Duodenal mucosa (tissue), 2 donors: Measurements from ENCODE around the gene C1QB.

Experiments used
- H3K27ac ChIP-seq: one replicate; pipeline ENCODE4 v1.7.0; 2013; ENCODE audit warnings: low read depth, low read length
- H3K27me3 ChIP-seq, 2 donors: one replicate each; pipeline ENCODE4 v1.7.0; 2013; ENCODE audit warnings: low read length in 2 of 2, control low read depth in 1 of 2; ENCODE audit not compliant: insufficient read depth in 2 of 2, control insufficient read depth in 1 of 2
- H3K36me3 ChIP-seq, 2 donors: one replicate each; pipeline ENCODE4 v1.7.0; 2013; ENCODE audit warnings: low read length in 2 of 2, control low read depth in 1 of 2; ENCODE audit not compliant: insufficient read depth in 2 of 2, control insufficient read depth in 1 of 2
- H3K4me1 ChIP-seq, 2 donors: one replicate each; pipeline ENCODE4 v1.7.0; 2013; ENCODE audit warnings: low read length in 2 of 2, control low read depth in 1 of 2; ENCODE audit not compliant: insufficient read depth in 2 of 2, control insufficient read depth in 1 of 2
- H3K4me3 ChIP-seq, 2 donors: one replicate each; pipeline ENCODE4 v1.7.0; 2013; ENCODE audit warnings: low read length in 2 of 2, low read depth in 1 of 2
- H3K9ac ChIP-seq, 2 donors: one replicate each; pipeline ENCODE4 v1.7.0; 2013; ENCODE audit warnings: low read length in 2 of 2, low read depth in 1 of 2
- H3K9me3 ChIP-seq, 2 donors: one replicate each; pipeline ENCODE4 v1.7.0; 2013; ENCODE audit warnings: low read length in 2 of 2, control low read depth in 1 of 2; ENCODE audit not compliant: control insufficient read depth in 1 of 2

Gene C1QB, protein sequence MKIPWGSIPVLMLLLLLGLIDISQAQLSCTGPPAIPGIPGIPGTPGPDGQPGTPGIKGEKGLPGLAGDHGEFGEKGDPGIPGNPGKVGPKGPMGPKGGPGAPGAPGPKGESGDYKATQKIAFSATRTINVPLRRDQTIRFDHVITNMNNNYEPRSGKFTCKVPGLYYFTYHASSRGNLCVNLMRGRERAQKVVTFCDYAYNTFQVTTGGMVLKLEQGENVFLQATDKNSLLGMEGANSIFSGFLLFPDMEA

DNA sequence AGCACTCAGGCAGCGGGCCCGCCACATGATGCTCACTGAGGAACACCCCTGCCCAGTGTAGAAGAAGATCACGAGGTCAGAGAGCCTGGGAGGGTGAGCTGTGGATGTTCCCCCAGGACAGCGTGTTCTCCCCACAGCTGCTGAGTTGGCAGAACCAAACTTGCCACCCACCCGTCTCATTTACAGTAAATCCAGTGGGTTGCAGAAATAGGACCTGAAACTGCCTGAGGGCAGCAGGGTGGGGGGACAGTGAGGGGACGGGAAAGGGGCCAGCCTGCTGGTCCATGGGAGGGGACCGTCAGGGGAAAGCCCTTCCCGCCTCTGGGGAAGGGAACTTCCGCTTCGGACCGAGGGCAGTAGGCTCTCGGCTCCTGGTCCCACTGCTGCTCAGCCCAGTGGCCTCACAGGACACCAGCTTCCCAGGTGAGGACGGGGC, at the start of gene C1QB:
Gene C1QB, plus strand, starts transcription at position 356 of the 436 bp plus-strand sequence. CDS start 6,227 bp downstream, outside the sequence.
- Histone ChIP-seq H3K4me1 (no peaks in the 10 kb centered on the region), H3K4me3 (peak within 1 kb of the TSS; percentile 30 to 32), H3K27ac (no peak within 1 kb of the TSS), H3K9me3 (no peaks in the 10 kb centered on the region), H3K36me3 (no peaks in the 10 kb centered on the region), H3K27me3 (peaks cover 0 to 18% of the 10 kb centered on the region in 2 donors), H3K9ac (peak within 1 kb of the TSS in 1 of 2 donors; percentile 23)

DNA sequence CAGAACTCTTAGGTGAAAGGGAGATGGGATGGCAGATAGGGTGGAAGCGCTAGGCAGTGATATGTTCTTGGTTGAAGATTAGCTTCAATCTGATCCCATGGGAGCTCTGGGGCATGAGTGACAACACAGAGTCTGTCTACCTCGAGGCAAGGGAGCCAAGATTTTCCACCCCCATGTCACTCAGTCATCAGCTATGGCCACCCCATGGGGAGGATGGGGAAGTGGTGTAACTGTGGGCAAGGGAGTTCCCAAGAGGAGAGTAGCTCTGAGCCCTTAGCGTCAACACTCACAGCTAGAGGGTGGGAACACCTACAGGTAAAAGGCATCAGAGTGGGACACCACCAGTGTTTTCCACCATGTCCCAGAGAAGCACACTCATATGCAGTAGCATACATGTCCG, 46.9 kb upstream of the C1QB start:
- no peaks in the 10 kb centered on the region for H3K36me3 ChIP-seq
- H3K27me3 ChIP-seq, result peaks cover 8 to 13% of the 10 kb centered on the region in 2 donors
- no peaks in the 10 kb centered on the region for H3K9me3 ChIP-seq
- H3K4me1 ChIP-seq, result no peaks in the 10 kb centered on the region
- no peak overlapping the region for H3K27ac ChIP-seq
- H3K9ac ChIP-seq, result no peak overlapping the region
- H3K4me3 ChIP-seq, result no peak overlapping the region

DNA sequence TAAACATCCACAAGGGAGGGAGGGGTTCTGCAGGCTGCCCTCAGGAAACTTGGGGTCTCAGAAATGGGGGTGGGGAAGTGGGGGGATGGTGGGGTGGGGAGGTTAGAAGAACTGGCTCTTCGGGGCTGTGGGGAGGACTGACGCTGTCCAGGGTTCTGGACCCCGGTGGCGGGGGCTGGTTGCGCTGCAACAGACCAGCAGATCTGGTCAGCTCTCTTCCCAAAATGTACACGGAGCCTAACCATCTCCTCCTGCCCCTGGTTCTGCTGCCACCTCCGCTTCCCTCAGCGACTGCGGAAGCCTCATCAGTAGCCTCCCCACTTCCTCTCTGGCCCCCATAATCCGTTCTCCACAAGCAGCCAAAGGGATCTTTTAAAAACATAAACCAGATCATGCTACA, 45.9 kb upstream of the C1QB start:
- Histone ChIP-seq H3K36me3 (no peaks in the 10 kb centered on the region), H3K4me3 (no peak overlapping the region), H3K9ac (no peak overlapping the region), H3K27me3 (peaks cover 8 to 13% of the 10 kb centered on the region in 2 donors), H3K9me3 (no peaks in the 10 kb centered on the region), H3K4me1 (no peaks in the 10 kb centered on the region), H3K27ac (no peak overlapping the region)

DNA sequence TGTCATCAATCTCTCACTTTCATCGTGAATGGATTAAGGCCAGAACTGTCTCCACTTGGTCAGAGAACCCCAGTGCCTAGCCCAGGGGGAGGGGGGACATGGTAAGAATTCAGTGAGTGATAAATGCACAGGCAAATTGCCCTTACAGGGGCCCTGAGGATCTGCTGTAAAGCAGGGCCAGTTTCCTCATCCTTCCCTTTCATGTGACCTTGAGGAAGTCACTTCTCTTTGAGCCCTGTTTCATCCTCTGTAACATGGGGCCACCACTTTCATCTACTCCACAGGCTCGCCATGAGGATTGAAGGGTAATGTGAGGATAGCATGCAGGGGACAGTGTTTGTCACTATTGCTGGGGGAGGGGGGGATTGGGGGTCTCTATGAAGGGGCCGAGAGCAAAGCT, 44.7 kb upstream of the C1QB start:
- H3K4me3 ChIP-seq, result no peak overlapping the region
- H3K4me1 ChIP-seq, result no peaks in the 10 kb centered on the region
- no peak overlapping the region for H3K9ac ChIP-seq
- H3K27ac ChIP-seq, result no peak overlapping the region
- no peaks in the 10 kb centered on the region for H3K9me3 ChIP-seq
- H3K27me3 ChIP-seq, result peaks cover 8 to 13% of the 10 kb centered on the region in 2 donors
- H3K36me3 ChIP-seq, result no peaks in the 10 kb centered on the region

DNA sequence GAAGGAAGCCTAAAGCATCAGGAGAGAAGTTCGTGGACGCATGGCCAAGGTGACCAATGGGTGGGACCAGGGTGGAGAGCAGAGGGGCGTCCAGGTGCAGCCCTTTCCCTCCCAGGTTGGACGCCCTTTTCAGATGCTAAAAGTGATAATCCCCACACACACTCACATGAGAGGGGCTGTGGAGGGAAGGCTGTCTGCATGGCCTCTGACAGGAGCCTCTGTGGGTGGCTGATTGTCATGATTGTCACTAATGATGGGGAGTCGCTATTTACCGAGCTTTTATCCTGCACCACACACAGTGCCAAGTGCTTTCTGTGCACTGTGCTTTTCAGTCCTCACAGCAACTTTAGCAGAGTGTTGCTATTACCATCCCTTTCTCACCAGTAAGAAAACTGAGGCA, 43.7 kb upstream of the C1QB start:
- Histone ChIP-seq H3K27me3 (peaks cover 5 to 8% of the 10 kb centered on the region in 2 donors), H3K4me3 (no peak overlapping the region), H3K27ac (no peak overlapping the region)

DNA sequence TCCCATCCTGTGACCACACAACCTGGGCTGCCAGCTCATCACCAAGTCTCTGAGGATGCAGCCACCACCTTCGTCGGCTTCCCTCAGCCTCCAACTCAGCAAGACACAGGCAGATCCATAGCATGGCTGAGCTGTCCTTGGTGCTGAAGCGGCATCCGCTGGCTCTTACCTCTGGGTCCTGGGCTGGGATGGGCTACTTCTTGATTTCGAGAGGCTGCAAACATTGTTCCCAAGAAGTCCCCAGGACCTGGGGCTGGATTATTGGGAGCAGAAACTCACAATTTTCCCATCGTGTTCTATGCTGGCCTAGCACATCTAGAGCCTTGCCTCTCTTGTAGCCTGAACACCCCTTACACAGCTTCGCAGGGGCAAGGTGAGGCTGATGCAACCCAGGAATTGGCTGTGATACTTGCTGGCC, 41.5 kb upstream of the C1QB start:
- no peak overlapping the region for H3K27ac ChIP-seq
- H3K36me3 ChIP-seq, result no peaks in the 10 kb centered on the region
- H3K4me1 ChIP-seq, result no peaks in the 10 kb centered on the region
- H3K27me3 ChIP-seq, result peaks cover 8 to 15% of the 10 kb centered on the region in 2 donors
- H3K9me3 ChIP-seq, result no peaks in the 10 kb centered on the region
- no peak overlapping the region for H3K4me3 ChIP-seq
- H3K9ac ChIP-seq, result no peak overlapping the region

More for the DNA sequence above, 43.7 kb upstream of the C1QB start:
- H3K4me1 ChIP-seq, result no peaks in the 10 kb centered on the region
- no peaks in the 10 kb centered on the region for H3K9me3 ChIP-seq
- H3K9ac ChIP-seq, result no peak overlapping the region
- H3K36me3 ChIP-seq, result no peaks in the 10 kb centered on the region

DNA sequence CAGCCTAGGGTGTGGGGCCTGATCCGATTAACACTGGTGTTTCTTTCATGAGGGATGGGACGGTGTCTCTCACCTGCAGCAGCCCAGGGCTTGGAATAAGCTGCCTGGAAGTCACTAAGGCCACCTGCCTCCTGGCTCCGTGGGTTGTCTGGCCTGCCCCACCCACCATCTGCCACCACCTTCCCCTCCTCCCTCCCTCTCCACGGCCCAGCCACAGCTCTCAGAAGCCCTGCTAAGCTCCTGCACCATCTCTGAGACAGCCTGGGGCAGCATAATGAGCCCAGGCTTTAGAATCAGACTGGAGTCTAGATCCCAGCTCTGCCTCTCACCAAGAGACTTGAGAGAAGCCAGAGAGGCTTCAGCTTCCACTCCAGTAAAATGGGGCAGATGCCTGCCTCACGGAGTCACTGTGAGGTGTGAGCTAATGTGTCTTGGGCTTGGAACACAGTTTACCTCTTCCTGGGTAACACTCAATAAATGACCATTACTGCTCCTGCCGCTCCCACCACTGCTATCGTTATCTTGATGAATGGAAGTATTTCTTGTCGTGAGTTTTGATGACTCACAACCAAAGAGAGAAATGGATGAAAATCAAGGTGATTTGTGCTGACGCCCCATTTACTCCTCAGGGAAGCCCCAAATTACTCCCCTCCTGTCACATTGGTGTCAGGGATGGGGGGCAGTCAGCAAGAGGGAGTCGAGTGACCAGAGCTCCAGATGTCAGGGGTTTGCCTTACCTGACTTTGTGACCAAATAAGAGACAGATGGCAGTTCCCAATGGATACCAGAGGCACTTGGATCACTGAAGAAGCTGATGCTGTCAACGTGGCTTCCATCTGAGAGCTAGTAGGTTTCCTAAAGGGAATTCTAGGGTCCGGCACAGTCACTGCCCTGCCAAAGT, 40.1 kb upstream of the C1QB start:
- Histone ChIP-seq H3K4me1 (no peaks in the 10 kb centered on the region), H3K9ac (no peak overlapping the region), H3K27me3 (peaks cover 16 to 25% of the 10 kb centered on the region in 2 donors), H3K36me3 (no peaks in the 10 kb centered on the region), H3K27ac (no peak overlapping the region), H3K9me3 (no peaks in the 10 kb centered on the region), H3K4me3 (no peak overlapping the region)

DNA sequence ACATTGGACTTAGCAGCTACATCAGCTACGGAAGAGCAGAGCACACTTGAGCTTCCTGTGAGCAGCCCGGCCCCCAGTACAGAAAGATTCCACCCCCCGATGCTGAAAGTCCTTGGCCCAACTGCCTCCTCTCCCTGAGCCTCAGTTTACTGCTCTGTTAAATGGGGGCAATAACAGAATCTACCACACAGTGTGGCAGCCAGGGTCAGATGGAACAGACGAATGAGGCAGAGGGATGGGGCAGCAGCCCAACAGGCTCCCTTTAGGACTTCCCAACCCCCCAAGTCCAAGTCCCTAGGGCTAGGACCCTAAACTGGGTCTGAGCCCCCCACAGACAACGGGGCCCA, 39.5 kb upstream of the C1QB start:
- no peak overlapping the region for H3K4me3 ChIP-seq
- H3K4me1 ChIP-seq, result no peaks in the 10 kb centered on the region
- H3K36me3 ChIP-seq, result no peaks in the 10 kb centered on the region
- peaks cover 16 to 29% of the 10 kb centered on the region in 2 donors for H3K27me3 ChIP-seq
- no peak overlapping the region for H3K27ac ChIP-seq
- H3K9me3 ChIP-seq, result no peaks in the 10 kb centered on the region
- no peak overlapping the region for H3K9ac ChIP-seq

DNA sequence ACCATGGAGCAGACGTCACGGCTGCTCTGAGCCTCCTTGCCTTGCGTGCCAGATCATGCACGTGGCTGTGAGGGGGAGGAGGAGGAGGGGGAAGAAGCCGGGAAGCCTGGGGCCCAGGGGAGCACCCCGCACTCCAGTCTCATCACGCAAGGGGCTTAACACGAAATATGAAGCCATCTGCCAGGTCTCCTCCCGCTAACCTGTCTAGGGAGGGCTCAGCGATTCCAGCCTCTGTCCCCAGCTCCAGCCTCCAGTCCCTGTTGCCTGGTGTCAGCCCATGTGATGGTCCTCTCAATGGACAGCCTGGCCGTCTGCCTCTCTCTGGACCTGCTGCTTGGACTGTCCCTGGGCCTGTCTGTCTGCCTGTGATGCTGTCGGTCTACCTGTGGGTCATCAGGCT, 39.1 kb upstream of the C1QB start:
- Histone ChIP-seq H3K9ac (no peak overlapping the region), H3K4me1 (no peaks in the 10 kb centered on the region), H3K27ac (no peak overlapping the region), H3K9me3 (no peaks in the 10 kb centered on the region), H3K4me3 (no peak overlapping the region), H3K36me3 (no peaks in the 10 kb centered on the region), H3K27me3 (peaks cover 15 to 30% of the 10 kb centered on the region in 2 donors)

DNA sequence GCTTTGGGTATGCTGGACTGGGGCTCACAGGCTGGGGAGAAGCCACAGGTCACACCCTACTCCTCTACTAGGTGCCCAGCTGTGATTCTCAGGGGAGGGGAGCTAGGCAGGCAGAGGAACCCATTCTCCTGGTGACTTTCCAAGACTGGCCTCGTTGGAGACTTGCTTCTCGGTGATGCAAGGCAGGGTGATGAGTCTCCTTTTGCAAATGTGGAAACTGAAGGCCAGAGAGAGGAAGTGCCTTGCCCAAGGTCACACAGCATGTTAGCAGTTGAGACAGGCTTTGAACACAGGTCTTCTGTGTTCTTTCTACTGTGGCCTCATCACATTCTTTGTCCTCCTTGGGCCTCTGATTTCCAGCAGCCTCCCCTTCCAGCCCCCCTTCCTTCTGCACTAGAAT, 37.1 kb upstream of the C1QB start:
- H3K36me3 ChIP-seq, result no peaks in the 10 kb centered on the region
- H3K9ac ChIP-seq, result no peak overlapping the region
- H3K9me3 ChIP-seq, result no peaks in the 10 kb centered on the region
- H3K4me1 ChIP-seq, result no peaks in the 10 kb centered on the region
- no peak overlapping the region for H3K4me3 ChIP-seq
- H3K27me3 ChIP-seq, result peaks cover 21 to 38% of the 10 kb centered on the region in 2 donors
- H3K27ac ChIP-seq, result no peak overlapping the region
